ENCODE results near the gene GAN.

- TF ChIP-seq CTCF (IDR thresholded peaks at IDR 0.05) (no peak), POLR2A (IDR thresholded peaks at IDR 0.05) (no peak)
These were observed 7.0 kb upstream of the GAN start for GRCh38 chr16:81307770-81308169.
